ENCODE results near the gene SLC9B2.
A peak's percentile ranks its signal among the peaks of the same experiment; 100 is the strongest.

The SLC9B2 gene

DNA sequence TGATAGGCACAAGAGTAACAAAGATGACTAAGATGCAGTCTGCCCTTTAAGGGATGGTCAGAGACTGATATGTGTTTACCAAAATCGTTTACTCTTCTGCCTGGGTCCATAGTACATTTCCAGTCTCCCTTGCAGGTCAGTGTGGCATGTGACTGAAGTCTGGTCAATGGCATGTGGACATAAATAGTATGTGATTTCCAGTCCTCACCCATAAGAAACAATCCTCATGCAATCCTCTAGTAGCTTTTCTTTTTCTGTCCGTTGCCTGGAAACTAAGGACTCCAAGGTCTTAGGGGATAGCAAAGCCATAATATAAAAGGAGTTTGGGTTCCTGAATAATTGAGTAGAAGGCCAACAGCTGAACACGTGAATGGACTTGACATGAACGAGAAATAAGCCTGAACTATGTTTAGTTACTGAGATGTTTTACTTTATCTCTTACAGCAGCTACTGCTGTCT lies 1.1 kb downstream of the SLC9B2 start:
- no peak for DNase-seq

DNA sequence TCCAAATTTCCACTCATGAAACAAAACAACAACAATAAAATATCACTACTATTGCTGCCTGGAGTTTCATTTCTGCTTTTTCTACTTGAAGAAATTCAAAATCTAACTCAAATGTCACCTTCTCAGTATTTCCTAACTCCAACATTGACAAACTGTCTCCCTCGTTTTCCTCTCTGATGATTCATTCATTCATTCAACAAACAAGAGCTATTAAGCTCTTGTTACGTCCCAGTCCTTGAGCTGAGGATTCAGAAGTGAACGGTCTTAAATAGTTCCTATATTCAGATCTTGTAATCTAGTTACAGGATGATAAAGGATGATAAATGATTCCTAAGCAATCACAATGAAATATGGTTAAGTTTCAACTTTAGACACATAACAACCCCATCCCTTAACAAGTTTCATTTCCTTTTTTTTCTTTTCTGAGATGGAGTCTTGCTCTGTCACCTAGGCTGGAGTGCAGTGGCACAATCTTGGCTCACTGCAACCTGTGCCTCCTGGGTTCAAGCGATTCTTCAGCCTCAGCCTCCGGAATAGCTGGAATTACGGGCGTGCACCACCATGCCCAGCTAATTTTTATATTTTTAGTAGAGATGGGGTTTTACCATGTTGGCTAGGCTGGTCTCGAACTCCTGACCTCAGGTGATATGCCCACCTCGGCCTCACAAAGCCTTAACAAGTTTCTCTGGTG lies 1.7 kb downstream of the SLC9B2 start:
- DNase-seq = no peak

DNA sequence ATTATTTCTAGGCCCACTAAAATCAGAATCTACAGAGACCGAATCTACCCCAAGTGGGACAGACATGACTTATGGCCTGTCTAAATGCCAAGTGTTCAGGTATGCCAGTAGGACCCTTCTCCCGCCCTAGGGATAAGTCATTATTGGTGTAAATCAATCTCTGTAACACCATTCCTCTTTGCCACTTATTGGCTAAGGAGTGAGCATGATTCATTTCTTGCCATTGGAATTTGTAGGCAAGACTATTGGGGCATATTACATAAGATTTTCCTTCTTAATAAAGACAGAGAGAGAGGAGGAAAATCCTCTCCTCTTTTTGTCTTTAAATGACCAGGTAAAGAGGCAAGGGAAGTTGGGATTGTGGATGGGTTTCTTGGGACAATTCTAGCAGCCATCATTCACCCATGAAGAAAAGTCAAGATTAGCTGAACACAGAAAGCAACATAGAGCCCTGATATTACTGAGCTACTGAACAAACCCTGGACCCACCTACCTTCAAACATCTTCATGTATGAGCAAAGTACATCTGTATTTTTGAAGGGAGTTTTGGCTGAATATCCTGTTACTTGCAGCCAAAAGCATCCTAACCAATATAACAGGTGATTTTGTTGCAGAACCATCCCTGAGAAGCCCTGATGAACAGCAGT lies 2.6 kb downstream of the SLC9B2 start:
- DNase-seq = no peak

DNA sequence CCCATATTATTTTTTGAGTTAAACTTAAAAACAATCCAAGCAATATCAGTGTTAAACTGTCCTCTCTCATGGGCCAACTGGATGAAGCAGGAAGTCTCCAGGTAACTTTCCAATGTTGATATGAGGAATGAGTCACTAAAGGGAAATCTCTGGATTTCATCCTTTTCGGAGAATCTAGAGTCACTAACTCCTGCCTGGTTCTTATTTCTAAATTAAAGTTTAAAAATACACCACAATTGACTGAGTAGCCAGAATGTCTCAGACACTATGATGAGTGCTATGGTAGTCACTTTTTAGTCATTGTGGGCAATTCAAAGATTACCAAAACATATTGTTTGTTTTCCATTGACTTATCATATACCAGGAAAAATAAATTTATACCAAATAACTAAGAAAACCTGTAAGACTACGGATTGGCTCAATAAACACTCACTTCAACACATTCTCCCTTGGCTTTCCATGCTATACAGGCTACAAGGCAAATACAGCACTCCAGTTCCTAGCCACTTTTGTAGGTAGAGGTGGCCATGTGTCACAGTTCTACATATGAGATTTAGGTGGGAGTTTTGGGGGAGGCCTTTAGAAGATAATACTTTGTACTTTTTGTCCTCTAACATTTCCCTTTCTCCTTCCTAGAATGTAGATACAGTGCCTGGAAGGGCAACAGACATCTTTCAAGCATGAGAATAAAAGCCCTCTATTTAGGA lies 8.6 kb downstream of the SLC9B2 start:
- DNase-seq = no peak

DNA sequence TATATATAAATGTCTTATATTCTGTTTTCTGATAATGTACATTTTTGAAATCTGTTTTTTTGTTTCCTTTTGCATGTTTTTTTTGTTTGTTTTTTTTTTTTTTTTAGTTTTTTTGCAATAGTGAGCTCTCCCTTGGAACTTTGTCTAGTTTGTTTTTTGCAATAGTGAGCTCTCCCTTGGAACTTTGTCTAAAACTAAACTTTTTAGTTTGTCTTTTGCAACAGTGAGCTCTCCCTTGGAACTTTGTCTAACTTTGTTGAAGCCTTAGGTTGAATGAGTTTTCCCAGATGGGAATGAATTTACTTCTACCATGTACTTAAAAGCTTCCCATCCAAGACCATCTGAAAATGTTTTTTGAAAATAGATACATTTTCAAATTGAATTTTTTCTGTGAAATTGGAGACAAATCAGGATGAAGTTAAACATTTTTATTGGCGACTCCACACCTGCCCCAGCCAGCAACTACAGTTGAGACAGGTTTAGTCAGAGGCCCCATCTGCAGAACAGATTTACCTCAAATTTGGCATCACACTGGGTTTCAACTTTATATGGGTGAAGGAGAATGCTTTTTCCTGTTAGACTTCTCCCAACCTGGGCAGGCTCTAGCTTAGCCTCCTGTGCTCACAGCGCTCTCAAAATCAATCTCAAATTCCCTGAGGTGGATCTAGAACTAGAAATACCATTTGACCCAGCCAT lies 16.0 kb downstream of the SLC9B2 start:
- no peak for DNase-seq

DNA sequence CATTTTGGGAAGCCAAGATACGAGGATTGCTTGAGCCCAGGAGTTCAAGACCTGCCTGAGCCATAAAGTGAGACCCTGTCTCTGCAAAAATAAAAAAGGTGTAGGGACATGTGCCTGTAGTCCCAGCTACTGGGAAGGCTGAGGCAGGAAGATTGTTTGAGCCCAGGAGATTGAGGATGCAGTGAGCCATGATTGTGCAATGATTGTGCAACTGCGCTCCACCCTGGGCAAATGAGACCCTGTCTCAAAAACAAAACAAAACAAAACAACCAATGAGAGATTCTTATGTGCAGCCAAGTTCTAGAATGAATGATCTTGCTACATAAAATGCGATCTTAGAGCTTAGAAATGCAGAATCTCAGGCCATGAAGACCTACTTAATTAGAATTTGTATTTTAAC lies 22.5 kb downstream of the SLC9B2 start:
- DNase-seq = no peak

DNA sequence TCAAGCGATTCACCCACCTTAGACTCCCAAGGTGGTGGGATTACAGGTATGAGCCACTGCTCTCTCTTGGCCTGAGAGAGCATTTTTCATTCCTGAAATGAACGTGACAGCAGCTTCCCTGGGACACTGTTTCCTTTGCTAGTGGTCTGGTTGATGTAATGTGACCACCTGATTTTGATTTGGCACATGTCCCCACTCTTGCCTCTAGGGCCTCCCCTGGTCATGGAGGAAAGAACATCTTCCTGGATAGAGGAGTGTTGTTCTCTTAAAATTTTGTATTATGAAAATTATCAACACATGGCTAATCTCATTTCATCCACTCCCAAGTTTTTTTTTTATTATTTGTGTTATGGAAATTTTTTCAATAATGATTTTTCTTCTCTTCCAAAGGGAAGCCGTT lies 23.8 kb downstream of the SLC9B2 start:
- DNase-seq = no peak

DNA sequence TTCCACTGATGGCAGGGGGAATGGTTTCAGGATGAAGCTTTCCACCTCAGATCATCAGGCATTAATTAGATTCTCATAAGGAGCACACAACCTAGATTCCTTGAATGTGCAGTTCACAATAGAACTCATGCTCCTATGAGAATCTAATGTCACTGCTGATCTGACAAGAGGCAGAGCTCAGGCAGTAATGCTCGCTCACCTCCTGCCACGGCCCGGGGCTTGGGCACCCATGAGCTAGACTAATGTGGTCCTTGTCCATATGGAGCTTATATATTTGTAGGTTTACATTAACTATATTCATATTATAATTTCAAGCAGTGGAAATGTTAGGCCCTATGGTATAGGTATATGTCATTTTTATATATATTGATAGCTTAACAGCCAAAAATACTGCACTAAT lies 24.4 kb downstream of the SLC9B2 start:
- no peak for DNase-seq

DNA sequence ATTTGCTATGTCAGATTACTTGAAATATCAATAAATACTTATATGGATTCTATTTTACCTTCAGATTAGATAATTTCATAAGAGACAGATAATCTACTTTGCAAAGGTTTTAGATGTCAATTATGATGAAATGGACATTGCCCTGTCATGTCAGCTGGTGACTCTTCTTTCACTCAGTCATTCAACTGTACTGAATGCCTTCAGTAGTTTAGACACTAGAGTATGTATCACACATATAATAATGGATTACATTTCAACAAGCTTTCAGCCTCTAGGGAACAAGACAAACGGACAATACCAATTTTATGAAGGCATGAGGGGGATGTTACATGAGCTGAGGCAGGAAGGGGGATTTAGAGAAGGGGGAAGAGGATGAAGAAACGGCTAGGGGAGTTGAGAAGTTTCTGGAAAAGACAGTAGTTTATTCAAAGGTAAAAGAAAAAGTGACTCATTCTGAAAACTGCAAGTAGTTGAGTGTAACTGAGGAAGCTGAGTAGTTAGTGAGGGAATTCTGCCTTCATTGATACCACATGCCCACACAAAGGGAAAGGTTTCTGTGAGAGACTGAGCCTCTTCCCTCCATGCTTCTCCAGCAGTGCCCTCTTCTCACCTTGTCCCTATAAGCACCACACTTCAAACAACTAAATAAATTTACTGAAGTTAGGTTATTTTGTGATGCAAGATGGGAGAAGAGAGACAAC lies 25.7 kb downstream of the SLC9B2 start:
- DNase-seq = no peak

DNA sequence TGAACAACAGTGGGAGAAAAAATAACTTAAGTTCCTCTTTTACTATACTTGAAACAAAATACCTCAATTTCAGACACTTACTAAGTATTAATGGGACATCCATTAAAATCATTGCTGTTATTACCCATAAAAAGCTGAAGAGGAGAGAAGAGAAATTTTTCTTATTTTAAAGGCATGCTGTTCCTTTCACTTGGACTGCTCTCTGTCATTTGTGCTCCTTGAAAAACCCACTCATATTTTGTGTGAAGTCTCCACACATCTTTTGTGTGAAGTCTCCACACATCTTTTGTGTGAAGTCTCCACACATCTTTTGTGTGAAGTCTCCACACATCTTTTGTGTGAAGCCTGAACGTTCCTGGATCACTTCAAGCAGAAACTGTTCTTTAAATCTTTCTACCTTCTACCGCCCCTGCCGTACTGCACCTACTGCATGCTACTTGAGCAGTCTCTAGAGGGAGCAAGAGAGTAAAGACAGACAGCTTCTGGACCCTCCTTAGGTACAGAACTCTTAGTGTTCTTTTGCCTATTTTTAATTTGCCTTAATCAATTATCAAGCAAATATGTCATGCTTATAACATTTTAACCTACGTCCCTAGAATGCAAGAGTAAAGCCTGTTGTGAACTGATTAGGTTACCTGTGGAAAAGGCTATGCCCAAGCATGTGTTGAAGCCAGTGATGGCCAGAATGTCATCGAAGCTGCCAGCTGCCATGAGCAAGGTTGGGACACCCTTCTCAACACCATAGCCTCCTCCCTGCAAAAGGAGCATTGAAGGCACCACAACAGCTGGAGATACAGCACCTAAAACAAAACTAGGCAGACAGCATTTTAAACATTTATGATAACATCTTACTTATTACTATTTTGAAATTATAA lies 29.9 kb downstream of the SLC9B2 start:
- no peak for DNase-seq

DNA sequence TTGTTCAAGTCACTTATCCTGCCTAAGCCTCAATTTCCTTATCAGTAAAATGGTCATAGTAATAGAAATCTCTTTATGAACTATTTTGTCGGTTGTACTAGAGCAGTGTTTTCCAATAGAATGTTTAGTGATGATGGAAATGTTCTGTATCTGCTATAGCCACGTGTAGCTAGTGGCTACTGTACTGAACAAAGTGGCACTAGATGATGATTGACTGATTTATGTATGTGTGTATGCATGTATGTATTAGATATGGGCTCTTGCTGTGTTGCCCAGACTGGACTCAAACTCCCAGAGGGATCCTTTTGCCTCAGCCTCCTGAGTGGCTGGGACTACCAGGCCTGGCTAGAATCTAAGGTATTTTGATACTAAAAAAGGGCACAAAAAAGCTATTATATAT lies 32.4 kb downstream of the SLC9B2 start:
- no peak for DNase-seq

DNA sequence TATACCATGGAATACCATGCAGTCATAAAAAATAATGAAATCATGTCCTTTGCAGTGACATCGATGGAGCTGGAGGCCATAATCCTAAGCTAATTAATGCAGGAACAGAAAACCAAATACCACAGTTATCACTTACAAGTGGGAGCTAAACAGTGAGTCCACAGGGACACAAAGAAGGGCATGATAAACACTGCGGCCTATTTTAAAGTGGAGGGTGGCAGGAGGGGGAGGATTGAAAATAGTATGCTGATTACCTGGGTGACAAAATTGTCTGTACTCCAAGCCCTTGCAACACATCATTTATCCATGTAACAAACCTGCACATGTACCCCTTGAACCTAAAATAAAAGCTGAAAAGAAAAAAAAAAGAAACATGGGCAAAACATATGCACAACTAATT lies 40.4 kb downstream of the SLC9B2 start:
- DNase-seq = no peak

DNA sequence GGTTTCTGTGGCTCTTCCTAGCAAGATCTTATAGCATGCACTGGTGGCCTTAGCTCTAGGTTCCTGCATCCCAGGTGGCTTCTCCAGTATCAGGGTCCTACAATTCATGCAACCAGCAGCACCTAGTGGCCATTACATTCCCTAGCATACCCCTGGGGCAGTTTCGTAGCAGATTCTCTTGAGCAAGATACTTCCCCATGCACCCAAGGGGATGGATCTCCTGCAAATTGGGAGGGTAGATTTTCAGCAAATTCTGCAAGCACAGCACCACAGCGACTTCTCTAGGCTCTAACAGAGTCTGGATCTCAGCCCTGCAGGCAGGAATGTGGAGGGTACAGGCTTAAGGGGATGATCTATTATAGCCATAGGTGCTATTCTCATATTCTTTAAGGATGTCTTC lies 44.0 kb downstream of the SLC9B2 start:
- no peak for DNase-seq

DNA sequence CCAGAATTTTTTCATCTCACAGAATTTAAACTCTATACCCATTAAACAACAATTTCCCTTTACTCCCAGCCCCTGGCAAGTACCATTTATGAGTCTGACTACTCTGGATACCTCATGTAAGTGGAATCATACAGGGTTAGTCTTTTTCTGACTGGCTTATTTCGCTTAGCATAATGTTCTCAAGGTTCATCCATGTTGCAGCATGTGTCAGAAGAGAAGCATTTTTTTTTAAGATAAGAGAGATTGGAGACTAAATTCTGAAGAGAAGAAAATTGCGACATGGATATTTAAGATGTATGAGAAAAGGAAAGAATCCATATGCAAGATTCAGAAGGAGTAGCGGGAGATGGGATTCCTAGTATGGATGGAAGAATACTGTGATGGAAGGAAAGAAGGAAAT lies 45.8 kb downstream of the SLC9B2 start:
- no peak for DNase-seq

DNA sequence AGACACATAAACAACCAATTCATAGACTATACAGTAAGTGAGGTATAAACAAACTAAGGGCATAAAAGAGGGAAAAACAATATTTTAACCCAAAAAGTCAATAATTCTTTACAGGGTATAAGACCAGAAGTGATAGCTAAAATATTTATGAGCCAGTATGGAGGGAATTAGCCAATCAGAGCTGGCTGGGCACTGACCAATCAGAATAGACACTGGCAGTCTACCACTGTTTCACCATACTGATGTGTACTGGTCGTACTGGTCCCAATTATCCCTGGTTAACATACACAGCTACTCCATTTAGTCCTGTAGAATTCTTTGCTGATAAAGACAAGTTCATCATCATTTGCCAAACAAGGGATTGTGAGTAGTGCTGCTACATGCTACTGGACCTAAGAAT lies 47.3 kb downstream of the SLC9B2 start:
- no peak for DNase-seq

DNA sequence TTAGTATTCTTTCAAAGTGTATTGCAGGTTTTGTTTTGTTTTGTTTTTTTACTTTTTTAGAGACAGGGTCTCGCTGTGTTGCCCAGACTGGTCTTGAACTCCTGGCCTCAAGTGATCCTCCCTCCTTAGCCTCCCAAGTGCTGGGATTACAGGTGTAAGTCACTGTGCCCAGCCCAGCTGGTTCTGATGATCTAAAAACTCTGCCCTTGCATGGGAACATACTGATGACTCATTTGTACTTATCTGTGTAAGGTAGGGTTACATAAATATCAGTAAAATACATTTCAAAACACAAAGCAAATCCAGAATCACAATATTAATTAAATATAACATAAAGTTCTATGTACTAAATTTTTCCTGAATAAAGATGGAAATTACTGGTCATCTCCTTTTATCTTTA lies 49.7 kb downstream of the SLC9B2 start:
- DNase-seq = no peak

DNA sequence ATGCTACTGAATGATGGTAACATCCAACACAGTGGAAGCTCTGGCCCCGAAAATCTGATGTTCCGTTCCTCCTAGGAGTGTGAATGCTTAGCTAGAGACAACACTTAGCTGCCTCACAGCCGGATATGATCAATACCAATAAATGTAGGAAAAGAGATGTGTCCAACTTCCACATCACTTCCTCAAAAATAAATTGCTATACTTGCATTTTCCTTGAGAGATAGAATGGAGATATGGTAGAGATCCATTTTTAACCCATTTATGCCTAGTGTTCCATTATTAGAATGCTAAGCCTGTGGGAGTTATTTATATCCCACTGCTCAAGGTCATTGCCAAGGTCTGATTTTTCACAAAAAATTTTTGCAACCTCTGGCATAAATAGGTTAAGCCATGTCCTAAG lies 51.6 kb downstream of the SLC9B2 start:
- no peak for DNase-seq

DNA sequence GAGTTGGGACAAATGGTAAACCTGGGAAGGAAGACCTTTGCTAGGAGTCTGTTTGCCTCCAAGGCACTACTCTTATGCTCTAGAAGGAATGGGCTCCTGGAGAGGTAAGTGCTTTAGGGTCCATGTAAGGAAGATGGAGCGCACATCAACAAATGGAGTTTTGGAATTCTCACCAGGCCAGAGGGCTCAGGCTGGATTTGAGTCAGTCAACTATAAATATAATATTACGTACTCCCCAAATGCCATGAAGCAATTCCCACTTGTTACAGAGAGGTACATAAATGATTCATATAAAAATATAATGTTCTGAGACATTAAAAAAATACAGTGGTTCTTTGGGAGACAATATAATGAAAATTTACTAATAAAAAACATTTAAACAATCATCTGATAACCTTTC lies 55.4 kb downstream of the SLC9B2 start:
- DNase-seq = no peak

DNA sequence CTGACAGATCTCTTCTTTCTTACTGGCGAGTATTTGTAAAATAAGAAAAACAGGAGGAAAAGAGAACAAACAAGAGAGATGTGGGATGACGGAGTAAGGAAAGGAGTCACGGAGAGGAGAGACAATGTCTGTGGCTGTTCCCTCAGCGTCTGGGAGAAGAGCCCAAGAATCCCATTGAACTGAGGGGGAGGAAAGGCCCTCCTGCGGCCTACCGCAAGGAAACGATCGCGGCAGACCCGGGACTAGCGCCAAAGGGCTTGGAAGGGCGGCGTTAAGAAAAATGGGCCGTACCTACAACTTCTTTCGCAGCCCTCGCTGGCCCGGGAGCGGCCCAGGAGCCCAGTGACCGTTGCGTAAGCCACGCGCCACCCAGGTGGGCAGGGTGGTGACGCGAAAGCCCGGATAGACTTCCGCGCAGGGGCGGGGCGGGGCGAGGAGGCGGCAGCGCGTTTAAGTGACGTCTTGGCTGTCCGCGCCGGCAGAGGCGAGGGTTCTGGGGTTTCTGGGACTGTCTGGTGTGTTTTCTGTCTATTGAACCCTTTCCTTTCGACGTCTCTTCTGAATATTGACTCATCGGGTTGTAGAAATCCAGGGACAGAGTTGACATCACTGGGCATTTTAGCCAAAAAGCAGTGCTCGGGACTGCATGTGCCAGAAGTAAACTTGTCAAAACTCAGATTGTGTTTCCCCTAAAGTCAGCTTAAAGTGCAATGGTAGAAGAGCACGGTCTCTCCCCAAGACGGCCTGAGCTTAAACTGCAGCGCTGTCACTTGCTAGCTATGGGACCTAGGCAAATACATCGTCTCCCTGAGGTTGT lies 57.0 kb downstream of the SLC9B2 start, which contains the start of gene SLC9B1:
TSS of gene SLC9B1 (minus strand) at position 398 of the 817 bp plus-strand sequence. CDS start 27,994 bp downstream, outside the sequence.
- DNase-seq = peak; percentile 86

DNA sequence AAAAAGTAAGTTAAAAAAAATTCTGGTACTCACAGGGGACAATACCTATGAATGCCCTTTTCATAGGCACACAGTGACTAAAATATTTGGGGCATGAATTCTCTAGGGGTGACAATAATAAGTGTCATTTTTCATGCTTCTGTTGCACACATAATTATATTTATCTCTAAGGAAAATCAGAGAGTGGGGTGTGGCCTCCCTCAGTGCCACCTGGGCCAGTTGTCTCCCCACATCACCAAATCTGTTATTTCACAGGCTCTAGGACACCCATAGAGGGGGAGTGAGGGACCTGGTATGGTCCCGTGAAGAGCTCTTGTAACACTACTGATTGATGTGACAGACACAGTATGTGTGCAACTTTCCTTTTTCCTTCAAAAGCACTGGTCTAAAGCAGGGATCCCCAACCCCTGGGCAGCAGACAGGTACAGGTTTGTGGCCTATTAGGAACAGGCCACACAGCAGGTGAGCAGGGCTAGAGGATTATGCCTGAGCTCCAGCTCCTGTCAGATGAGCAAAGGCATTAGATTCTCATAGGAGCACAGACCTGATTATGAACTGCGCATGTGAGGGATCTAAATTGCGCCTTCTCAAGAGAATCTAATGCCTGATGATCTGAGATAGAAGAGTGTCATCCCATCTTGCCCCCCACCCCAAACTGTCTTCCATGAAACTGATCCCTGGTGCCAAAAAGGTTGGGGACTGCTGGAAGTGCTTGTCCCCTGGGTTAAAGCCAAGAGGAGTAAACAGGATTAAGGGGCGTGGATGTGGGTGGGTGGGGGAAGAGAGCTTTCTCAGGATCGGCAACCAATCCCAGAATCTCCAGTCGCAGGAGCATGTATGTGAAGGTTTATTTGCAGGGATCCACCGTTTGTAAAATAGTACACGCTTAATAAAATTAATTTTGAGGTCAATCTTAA lies 57.9 kb downstream of the SLC9B2 start:
- peak; percentile 3 for DNase-seq

Measured in NCI-H510A (cell line).